Activated CD4-positive, alpha-beta memory T cell treated with anti-CD3 and anti-CD28 coated beads, Interleukin-2, amount 10 ng/mL, durations not matched to agents 7 days and 5 days (primary cell): ENCODE data around the gene C5. TPM values are rescaled to one million over a fixed set of nuclear protein-coding genes. Genes with fewer than 3 reads are reported as not detected.
A peak's percentile ranks its signal among the peaks of the same experiment; 100 is the strongest.

ENCODE experiments used
- CTCF ChIA-PET: fragments of 350-600 bp; sonication (Branson Sonifier 250); formaldehyde crosslinking; loops from one replicate; lab custom pipeline; 2021; ENCODE audit warnings: antibody characterized with exemption, inconsistent platforms; lab: Charles Lee
- POLR2A ChIA-PET: fragments of 350-600 bp; sonication (Branson Sonifier 250); formaldehyde crosslinking; loops from one replicate; lab custom pipeline; 2021; ENCODE audit warnings: antibody characterized with exemption; lab: Charles Lee
- DNase-seq: peaks from one replicate; pipeline ENCODE4 v3.0.0-alpha.2; 2020
- H3K27ac Mint-ChIP-seq: one replicate; pipeline ENCODE4 v1.8.0; 2021; ENCODE audit warnings: mild to moderate bottlenecking, mixed read lengths
- H3K27me3 Mint-ChIP-seq: one replicate; pipeline ENCODE4 v1.8.0; 2021; ENCODE audit warnings: mixed read lengths
- H3K36me3 Mint-ChIP-seq: one replicate; pipeline ENCODE4 v1.8.0; 2021; ENCODE audit warnings: low read depth, mixed read lengths
- H3K4me1 Mint-ChIP-seq: one replicate; pipeline ENCODE4 v1.8.0; 2021; ENCODE audit warnings: mixed read lengths
- H3K4me3 Mint-ChIP-seq: one replicate; pipeline ENCODE4 v1.8.0; 2021; ENCODE audit warnings: mild to moderate bottlenecking, mixed read lengths
- H3K9me3 Mint-ChIP-seq: one replicate; pipeline ENCODE4 v1.8.0; 2021; ENCODE audit warnings: mixed read lengths
- total RNA-seq, 2 experiments: library from RNA; stranded (reverse); gene quantifications; one replicate each; pipeline ENCODE4 v1.2.3, GENCODE V29; 2021

C5 gene
- total RNA-seq, 2 experiments from 2014 or later: 1.8 to 2.1 TPM

- peaks cover 4% of the 10 kb centered on the region for H3K9me3 Mint-ChIP-seq
- no peak for DNase-seq
- peaks cover 88% of the 10 kb centered on the region for H3K4me1 Mint-ChIP-seq
- POLR2A ChIA-PET: interaction anchor here (1.1 to 26.0 kb wide), 8 partner anchors 10 to 128 kb away, joined by 5 to 1205 read pairs (median 21); partner anchors contain the start of genes FBXW2, PHF19 and PSMD5
- peak overlapping the region; percentile 93 for H3K4me3 Mint-ChIP-seq
- no peaks in the 10 kb centered on the region for H3K27me3 Mint-ChIP-seq
- peaks cover 92% of the 10 kb centered on the region for H3K36me3 Mint-ChIP-seq
- CTCF ChIA-PET: interaction anchor here (0.7 to 1.5 kb wide), 9 partner anchors 8 to 205 kb away, joined by 3 to 5 read pairs (median 3); partner anchors contain the start of gene MEGF9
- peak overlapping the region; percentile 100 for H3K27ac Mint-ChIP-seq
Measured at GRCh38 chr9:120918931-120919842, 130.9 kb downstream of the C5 start.

GRCh38 chr9:120917929-120918762 lies 131.9 kb downstream of the C5 start:
- peak overlapping the region; percentile 76 for H3K27ac Mint-ChIP-seq
- H3K36me3 Mint-ChIP-seq: peaks cover 91% of the 10 kb centered on the region
- H3K4me3 Mint-ChIP-seq: no peak overlapping the region
- H3K27me3 Mint-ChIP-seq: no peaks in the 10 kb centered on the region
- peaks cover 4% of the 10 kb centered on the region for H3K9me3 Mint-ChIP-seq
- CTCF ChIA-PET: interaction anchor here (2.7 to 3.4 kb wide), 2 partner anchors 11 to 13 kb away, joined by 11 to 12 read pairs; no protein-coding TSS in a partner anchor
- POLR2A ChIA-PET: interaction anchor here (1.6 to 35.8 kb wide), 9 partner anchors 11 to 75 kb away, joined by 7 to 1205 read pairs (median 67); partner anchors contain the start of genes PHF19, PSMD5 and TRAF1
- DNase-seq: no peak
- H3K4me1 Mint-ChIP-seq: peaks cover 86% of the 10 kb centered on the region

DNA sequence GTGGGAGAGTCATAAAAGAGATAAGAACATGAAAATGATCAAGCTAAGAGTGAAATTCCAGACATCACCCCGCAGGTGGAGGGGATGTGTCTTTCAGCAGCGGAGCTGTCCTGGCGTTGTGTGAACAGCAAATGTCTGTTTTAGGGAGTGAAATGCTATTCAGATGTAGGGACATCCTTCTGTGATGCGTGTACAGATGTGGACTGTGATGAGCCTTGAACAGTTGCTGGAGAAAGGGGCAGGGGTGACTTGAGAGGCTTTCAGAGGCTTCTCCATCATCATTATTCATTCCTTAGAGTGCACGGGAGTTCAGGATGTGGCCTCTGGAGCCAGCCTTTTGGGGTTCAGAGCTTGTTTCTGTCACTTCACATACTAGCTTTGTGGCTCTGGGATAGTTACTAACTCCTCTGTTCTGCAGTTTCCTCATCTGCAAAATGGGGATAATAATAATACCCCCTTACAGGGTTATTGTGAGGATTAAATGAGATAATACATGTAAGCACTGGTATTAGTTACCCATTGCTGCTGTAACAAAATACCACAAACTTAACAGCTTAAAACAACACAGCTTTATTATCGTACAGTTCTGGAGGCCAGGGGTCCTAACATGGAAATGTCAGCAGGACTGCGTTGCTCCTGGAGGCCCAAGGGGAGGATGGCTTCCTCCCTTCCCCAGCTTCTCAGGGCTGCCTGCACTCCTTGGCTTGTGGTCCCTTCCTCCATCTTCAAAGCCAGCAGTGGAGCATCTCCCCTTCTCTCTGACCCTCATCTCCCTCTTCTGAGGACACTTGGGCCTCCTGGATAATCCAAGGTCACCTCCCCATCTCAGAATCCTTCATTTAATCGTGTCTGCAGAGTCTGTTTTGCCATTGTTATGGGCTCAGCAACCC lies 132.8 kb downstream of the C5 start:
- CTCF ChIA-PET: interaction anchor here (0.6 to 3.4 kb wide), 10 partner anchors 9 to 48 kb away, joined by 3 to 18 read pairs (median 7); partner anchors contain the start of genes PHF19 and TRAF1
- no peak for DNase-seq
- Mint-ChIP-seq H3K4me1 (peaks cover 85% of the 10 kb centered on the region), H3K36me3 (peaks cover 91% of the 10 kb centered on the region), H3K9me3 (peaks cover 4% of the 10 kb centered on the region), H3K4me3 (peak overlapping the region; percentile 27), H3K27me3 (no peaks in the 10 kb centered on the region), H3K27ac (peak overlapping the region; percentile 79)
- POLR2A ChIA-PET: interaction anchor here (1.2 to 35.8 kb wide), 7 partner anchors 10 to 71 kb away, joined by 3 to 1205 read pairs (median 36); partner anchors contain the start of genes PHF19 and TRAF1

DNA sequence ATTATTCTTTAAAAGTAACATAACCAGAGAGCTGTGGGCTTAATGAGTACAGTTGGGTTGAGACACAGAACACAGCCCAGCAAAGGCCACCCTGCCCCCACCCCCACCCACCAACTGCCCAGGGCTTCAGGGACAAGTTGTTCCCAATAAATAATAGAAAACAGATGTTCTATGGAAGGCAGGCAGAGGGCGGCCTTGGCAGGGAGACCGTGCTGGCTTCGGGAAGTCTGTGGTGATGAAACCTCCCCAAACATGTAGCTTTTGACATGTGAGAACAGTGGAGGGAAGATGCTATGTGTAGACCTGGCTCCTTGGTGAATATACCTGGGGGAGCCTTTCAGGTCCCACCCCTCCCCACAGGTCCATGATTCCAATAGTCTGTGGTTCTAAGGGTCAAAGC lies 133.5 kb downstream of the C5 start:
- Mint-ChIP-seq H3K27me3 (no peaks in the 10 kb centered on the region), H3K27ac (peak overlapping the region; percentile 82), H3K9me3 (peaks cover 4% of the 10 kb centered on the region), H3K4me1 (peaks cover 85% of the 10 kb centered on the region), H3K4me3 (peak overlapping the region; percentile 35), H3K36me3 (peaks cover 91% of the 10 kb centered on the region)
- CTCF ChIA-PET: interaction anchor here (0.6 to 3.4 kb wide), 12 partner anchors 9 to 47 kb away, joined by 3 to 18 read pairs (median 6); partner anchors contain the start of genes PHF19 and TRAF1
- POLR2A ChIA-PET: interaction anchor here (1.0 to 35.8 kb wide), 10 partner anchors 9 to 123 kb away, joined by 3 to 1205 read pairs (median 13); partner anchors contain the start of genes FBXW2, PHF19, PSMD5 and TRAF1
- DNase-seq: no peak

DNA sequence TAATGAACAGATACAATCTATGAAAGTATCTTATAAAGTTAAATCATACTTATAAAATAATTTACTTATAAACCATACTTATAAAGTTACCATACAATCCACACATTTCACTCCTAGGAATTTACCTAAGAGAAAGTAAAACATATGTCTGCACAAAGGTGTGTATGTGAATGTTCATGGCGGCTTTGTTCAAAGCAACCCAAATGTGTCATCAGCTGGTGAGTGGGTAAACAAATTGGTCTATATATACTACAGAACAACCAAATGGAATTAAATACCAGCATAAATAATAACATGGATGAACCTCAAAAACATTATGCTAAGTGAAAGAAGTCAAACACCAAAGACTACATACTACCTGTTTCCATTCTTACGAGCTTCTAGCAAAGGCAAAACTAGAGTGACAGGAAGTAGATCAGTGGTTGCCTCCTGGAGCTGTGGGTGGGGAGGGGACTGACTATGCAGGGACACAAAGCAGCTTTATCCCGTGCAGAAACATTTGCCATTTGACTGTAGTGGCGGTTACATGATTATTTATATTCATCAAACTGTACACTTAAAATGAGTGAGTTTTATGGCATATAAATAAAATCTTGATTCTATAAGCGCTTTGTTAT lies 134.1 kb downstream of the C5 start:
- no peaks in the 10 kb centered on the region for H3K27me3 Mint-ChIP-seq
- peak overlapping the region; percentile 82 for H3K27ac Mint-ChIP-seq
- peaks cover 91% of the 10 kb centered on the region for H3K36me3 Mint-ChIP-seq
- H3K4me3 Mint-ChIP-seq: peak overlapping the region; percentile 35
- H3K4me1 Mint-ChIP-seq: peaks cover 85% of the 10 kb centered on the region
- peaks cover 4% of the 10 kb centered on the region for H3K9me3 Mint-ChIP-seq
- ChIA-PET CTCF (interaction anchor here (0.9 to 3.4 kb wide), 12 partner anchors 9 to 65 kb away, joined by 3 to 18 read pairs (median 6); partner anchors contain the start of genes PHF19 and TRAF1), POLR2A (interaction anchor here (1.0 to 35.8 kb wide), 9 partner anchors 9 to 123 kb away, joined by 3 to 1205 read pairs (median 12); partner anchors contain the start of genes FBXW2, PHF19, PSMD5 and TRAF1)
- peak; percentile 62 for DNase-seq

- peaks cover 91% of the 10 kb centered on the region for H3K36me3 Mint-ChIP-seq
- peak overlapping the region; percentile 26 for H3K27ac Mint-ChIP-seq
- CTCF ChIA-PET: interaction anchor here (1.4 to 3.4 kb wide), 4 partner anchors 11 to 20 kb away, joined by 4 to 18 read pairs (median 8); partner anchors contain the start of gene TRAF1
- H3K4me3 Mint-ChIP-seq: no peak overlapping the region
- H3K4me1 Mint-ChIP-seq: peaks cover 85% of the 10 kb centered on the region
- DNase-seq: no peak
- peaks cover 4% of the 10 kb centered on the region for H3K9me3 Mint-ChIP-seq
- no peaks in the 10 kb centered on the region for H3K27me3 Mint-ChIP-seq
- POLR2A ChIA-PET: interaction anchor here (4.5 to 35.8 kb wide), 4 partner anchors 11 to 42 kb away, joined by 36 to 1205 read pairs (median 466); partner anchors contain the start of genes PHF19 and TRAF1
Measured at GRCh38 chr9:120914953-120915352, 135.1 kb downstream of the C5 start.

DNA sequence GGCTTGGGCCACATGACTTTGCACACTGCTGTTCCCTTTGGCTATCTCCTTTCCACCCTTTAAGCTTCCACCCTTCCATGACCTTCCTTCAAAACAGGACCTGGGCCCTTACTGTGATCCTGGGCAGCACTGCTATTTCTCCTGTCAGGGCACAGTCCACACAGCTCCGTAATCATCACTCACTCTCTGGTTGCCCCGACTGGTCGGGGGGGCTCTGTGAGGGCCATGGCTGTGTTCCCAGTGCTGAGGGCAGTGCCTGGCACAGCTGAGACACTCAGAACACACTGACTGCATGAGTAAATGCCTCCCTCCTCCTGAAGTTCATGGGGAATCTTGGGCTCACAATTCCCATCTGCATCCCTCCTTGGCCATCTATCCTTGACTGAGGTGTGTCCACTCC lies 135.7 kb downstream of the C5 start:
- no peak for DNase-seq
- H3K4me3 Mint-ChIP-seq: no peak overlapping the region
- ChIA-PET POLR2A (interaction anchor here (4.5 to 35.8 kb wide), 4 partner anchors 11 to 42 kb away, joined by 36 to 1205 read pairs (median 466); partner anchors contain the start of genes PHF19 and TRAF1), CTCF (no interaction called here)
- H3K9me3 Mint-ChIP-seq: peaks cover 4% of the 10 kb centered on the region
- H3K4me1 Mint-ChIP-seq: peaks cover 85% of the 10 kb centered on the region
- peak overlapping the region; percentile 19 for H3K27ac Mint-ChIP-seq
- no peaks in the 10 kb centered on the region for H3K27me3 Mint-ChIP-seq
- peaks cover 91% of the 10 kb centered on the region for H3K36me3 Mint-ChIP-seq

GRCh38 chr9:120913647-120914264 lies 136.3 kb downstream of the C5 start:
- peaks cover 4% of the 10 kb centered on the region for H3K9me3 Mint-ChIP-seq
- CTCF ChIA-PET: interaction anchor here (1.4 to 2.7 kb wide), 2 partner anchors 11 to 18 kb away, joined by 3 to 8 read pairs; no protein-coding TSS in a partner anchor
- peaks cover 85% of the 10 kb centered on the region for H3K4me1 Mint-ChIP-seq
- no peak for DNase-seq
- H3K27ac Mint-ChIP-seq: peak overlapping the region; percentile 45
- H3K36me3 Mint-ChIP-seq: peaks cover 92% of the 10 kb centered on the region
- POLR2A ChIA-PET: interaction anchor here (1.4 to 35.8 kb wide), 6 partner anchors 10 to 41 kb away, joined by 5 to 1205 read pairs (median 21); partner anchors contain the start of genes PHF19 and TRAF1
- no peaks in the 10 kb centered on the region for H3K27me3 Mint-ChIP-seq
- no peak overlapping the region for H3K4me3 Mint-ChIP-seq

DNA sequence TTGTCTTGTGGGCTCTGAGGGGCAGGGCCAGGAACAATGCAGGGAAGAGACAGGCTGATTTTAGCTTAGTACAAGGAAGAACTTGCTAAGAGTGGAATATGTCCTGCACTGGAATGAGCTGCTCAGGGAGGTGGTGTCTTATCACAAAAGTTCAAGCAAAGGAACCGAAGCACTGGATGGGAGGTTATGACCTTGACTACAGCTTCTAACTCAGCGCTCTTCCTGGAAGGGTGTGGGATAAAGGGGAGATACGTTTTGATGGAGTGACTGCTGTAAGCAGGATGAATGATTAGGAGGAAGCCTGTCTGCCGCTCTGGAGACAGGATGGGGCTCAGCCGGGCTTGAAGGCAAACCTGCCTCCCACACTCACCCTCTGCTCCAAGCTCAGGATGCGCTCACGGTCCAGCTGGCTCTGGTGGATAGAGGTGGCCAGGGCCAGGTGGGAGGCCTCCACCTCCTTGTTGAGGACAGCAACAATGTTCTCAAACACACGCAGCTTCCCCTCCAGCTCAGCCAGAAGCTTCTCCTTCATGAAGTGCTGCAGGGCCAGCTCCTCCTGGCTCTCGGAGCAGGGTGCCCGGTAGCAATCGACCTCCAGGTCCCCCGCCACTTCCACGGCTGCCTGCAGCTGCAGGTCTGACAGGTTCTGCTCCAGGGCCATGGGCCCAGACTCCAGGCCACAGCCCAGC lies 137.0 kb downstream of the C5 start:
- no peaks in the 10 kb centered on the region for H3K27me3 Mint-ChIP-seq
- peaks cover 4% of the 10 kb centered on the region for H3K9me3 Mint-ChIP-seq
- H3K36me3 Mint-ChIP-seq: peaks cover 90% of the 10 kb centered on the region
- peaks cover 81% of the 10 kb centered on the region for H3K4me1 Mint-ChIP-seq
- H3K4me3 Mint-ChIP-seq: no peak overlapping the region
- CTCF ChIA-PET: interaction anchor here (1.4 to 2.7 kb wide), 2 partner anchors 12 to 18 kb away, joined by 3 to 8 read pairs; no protein-coding TSS in a partner anchor
- no peak for DNase-seq
- peak overlapping the region; percentile 67 for H3K27ac Mint-ChIP-seq
- POLR2A ChIA-PET: interaction anchor here (1.4 to 35.8 kb wide), 5 partner anchors 9 to 40 kb away, joined by 5 to 1205 read pairs (median 6); partner anchors contain the start of genes PHF19 and TRAF1
